ENCODE data around the gene PTPRN2. TPM values are rescaled to one million over a fixed set of nuclear protein-coding genes. Genes with fewer than 3 reads are reported as not detected.
"Not testable (repeated sequence)": the region's sequence is repeated elsewhere in the genome, so short reads cannot be mapped to it uniquely, and the experiment has no call there.

PTPRN2 gene
- polyA plus RNA-seq, 3 donors: 6.8 to 7.9 (median 7.2) TPM

DNA sequence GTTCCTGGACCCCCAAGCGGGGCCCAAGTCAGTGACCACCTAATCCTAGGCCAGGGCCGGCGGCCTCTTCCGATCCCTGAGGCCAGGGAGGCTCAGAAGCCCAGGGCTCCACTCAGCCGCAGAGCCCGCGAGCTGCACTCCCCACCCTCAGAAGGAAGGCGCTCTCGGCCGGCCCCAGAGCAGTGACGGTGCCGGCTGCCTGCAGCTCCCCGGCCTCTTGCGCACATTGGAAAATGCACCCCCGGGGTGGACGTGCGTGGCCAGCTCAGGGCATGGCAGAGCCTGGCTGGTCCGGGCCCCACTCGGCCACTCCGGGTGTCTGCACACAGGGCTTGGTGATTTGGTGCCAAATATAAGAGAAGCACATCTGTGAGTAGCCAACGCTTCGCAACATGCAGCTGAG lies 269.1 kb downstream of the PTPRN2 start:
- DNase-seq (ENCODE audit: low read depth in 3 of 3, low spot score in 2 of 3): no peak

DNA sequence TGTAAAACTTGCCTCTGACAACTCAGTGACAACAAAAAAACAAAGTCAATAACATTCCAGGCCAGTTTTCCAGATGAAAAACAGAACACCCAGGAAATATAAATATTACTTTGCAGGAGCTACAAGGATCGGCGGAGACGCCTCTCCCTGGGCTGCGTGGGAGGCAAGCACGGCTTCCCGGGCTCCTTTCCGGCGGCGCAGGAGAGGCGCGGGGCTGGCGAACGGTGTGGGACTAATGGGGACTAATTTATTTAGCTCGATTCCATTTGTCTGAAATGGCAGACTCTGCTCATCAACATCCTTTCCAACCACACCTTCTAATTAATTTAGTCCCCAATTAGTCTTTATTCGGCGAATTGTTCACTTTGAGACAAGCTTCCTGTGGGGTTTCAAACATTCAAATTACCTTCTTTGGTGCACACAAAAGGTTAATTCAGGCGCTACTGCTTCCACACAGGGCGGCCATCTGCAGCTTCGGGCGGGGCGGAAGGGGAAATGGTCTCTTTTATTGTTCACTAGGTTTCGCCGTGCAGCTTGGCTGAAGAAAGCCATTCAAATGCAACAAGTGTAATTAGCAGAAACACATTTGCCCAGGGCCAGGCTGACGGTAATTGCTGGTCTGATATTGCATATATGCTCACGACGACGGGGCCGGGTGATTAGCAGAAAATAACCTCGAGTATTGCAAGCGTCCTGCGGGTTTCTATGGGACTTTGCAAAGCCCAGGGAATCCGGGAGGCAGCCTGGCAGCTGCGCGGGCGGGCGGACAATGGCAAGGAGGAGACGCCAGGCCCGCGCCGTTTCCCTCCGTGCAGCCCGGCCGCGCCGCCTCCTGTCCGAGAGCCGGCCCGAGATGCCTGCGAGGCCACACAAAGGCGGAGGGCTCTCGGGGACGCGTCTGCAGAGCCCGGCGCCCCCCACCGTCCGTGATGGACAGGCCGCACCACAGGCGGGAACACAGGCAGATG lies 270.1 kb downstream of the PTPRN2 start:
- no peak for DNase-seq (ENCODE audit: low read depth in 3 of 3, low spot score in 2 of 3)

DNA sequence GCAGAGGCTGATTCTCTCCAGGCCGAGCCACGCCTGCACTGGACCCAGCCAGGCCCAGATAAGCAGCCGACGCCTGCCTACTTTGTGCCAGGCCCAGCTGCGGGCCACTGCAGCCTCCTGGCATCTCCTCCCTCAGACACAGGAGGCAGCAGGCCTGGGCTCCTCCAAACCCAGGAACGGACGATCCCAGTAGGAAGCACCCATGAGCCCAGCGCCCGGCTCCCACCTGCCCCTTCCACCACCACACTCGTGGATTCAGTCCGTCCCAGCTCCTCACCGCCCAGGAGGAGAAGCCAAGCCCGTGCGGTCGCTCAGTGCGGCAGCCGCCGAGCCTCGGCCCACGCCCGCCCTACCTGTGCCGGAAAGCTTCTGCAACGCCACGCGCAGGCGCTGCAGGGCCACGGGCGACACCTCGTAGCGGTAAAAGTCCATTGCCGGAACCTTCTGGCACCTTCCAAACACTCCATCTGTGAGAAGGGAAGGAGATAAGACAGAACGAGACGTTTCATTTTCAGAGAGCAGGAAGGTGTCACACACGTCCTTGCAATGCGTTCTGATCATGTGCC lies 271.1 kb downstream of the PTPRN2 start:
- DNase-seq (ENCODE audit: low read depth in 3 of 3, low spot score in 2 of 3): no peak

DNA sequence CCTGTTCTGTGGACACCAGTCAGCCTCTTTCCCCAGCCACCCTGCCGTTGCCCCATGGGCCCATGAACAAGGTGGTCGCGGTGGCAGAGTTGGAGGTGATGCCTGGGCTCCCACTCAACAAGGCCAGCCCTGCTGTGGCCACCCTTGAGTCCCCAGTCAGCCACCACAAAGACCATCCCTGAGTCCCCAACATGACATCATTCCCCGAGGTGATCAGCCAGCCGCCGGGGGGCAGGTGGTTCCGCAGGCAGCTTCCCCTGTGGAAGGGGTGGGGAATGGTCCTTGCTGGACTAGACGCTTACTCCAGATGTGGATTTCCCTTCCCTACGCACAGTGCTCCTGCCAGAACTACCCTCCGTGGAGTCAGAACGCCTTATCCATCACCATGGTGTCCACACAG lies 271.7 kb downstream of the PTPRN2 start:
- no peak for DNase-seq (ENCODE audit: low read depth in 3 of 3, low spot score in 2 of 3)

DNA sequence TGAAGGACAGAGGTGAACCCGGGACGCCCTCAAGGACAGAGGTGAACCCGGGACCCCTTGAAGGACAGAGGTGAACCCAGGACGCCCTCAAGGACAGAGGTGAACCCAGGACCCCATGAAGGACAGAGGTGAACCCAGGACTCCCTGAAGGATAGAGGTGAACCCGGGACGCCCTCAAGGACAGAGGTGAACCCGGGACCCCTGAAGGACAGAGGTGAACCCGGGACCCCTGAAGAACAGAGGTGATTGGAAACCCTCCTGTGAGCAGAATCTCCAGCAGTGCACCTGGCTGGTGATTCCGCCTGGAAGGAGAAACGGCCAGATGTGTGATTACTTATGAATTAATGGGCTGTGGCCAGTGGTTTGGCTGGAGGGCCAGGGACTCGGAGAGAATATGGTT lies 272.3 kb downstream of the PTPRN2 start:
- DNase-seq (ENCODE audit: low read depth in 3 of 3, low spot score in 2 of 3): no peak

DNA sequence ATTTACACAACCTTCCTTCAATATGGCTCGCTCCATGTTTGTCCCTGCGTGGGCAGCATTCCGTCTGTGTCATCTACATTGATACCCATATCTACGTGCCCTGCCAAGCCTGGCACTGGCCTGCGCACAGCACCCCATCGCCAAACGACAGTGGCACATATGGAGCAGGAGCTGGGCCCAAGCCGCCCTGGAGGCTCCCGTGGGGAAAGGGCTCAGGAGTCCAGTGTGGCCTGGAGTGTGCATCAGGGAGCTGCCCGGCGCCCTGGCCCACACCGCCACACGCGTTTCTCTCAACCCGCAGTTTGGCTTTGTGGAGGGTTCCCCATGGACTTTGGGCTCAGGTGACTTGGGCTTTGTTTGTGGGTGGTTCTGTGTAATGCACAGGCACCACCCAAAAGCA lies 273.2 kb downstream of the PTPRN2 start:
- no peak for DNase-seq (ENCODE audit: low read depth in 3 of 3, low spot score in 2 of 3)

DNA sequence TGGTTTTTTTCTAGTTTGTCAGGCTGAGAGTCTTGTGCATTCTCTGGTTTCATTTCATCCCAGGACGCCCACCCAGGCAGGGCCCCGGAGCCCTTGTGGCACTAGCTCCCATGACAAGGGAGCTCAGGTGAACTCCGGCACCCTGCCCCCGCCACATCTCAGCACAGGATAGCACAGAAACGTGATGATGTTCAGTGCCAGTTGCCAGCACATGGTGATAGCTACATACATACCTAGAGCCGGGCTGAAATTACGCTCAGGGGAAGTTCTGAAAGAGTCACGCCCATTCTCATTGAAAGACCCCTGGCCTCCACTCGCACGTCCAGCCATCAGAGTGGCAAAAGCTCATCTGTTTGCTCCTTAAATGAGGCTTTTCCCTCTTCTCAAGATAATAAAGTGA lies 273.7 kb downstream of the PTPRN2 start:
- no peak for DNase-seq (ENCODE audit: low read depth in 3 of 3, low spot score in 2 of 3)

DNA sequence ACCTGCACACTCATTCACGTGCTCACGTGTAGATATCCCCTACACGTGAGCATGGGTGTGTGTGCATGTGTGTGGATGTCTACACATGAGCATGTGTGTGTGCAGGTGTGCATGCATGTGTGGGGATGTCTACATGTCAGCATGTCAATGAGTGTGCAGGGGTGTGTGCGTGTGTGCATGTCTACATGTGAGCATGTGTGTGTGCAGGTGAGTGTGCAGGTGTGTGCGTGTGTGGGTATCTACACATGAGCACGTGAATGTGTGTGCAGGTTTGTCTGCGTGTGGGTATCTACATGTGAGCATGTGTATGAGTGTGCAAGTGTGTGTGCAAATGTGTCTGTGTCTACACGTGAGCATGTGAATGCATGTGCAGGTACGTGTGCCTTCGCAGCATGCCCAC lies 274.8 kb downstream of the PTPRN2 start:
- no peak for DNase-seq (ENCODE audit: low read depth in 3 of 3, low spot score in 2 of 3)

DNA sequence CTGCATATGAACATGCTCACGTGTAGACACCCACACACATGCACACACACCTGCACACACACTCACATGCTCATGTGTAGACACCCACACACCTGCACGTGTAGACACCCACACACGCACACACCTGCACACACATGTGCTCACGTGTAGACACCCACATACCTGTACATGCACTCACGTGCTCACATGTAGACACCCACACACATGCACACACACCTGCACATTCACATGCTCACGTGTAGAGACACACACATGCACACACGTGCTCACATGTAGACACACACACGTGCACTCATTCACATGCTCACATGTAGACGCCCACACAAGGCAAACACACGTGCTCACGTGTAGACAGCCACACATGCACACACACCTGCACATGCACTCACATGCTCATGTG lies 275.8 kb downstream of the PTPRN2 start:
- no peak for DNase-seq (ENCODE audit: low read depth in 3 of 3, low spot score in 2 of 3)

DNA sequence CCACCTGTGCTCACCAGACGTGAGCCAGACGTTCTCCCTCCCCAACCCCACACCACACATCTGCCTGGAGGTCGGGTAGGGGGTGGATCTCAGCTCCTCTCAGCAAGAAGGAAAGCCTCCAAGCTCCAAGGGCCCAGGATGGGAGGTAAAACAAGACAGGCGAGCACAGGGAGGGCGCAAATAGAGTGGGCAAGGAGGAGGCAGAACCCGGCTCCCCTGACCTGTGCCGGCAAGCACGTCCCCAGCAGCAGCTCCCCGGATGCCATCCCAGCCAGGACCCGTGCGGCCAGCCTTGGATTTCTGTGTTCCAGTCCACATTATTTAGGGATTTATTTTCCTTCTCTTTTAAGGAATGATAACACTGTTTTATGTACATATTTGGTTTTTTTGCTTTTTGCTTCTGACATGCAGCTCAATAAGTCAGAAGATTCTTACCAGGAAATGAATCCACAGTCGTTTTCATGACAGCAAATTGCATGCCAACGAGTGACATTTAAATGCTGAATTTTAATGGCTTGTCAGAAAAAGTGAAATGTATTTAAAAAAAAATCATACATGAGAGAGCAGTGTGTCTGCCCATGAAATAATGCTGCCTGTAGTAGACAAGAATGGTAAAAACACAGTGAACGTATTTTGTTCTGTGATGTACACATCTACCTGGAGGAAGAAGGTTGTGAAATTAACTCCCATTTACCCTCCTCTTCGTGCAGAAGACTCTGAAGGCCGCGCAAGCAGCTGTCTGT lies 276.5 kb downstream of the PTPRN2 start:
- no peak for DNase-seq (ENCODE audit: low read depth in 3 of 3, low spot score in 2 of 3)

DNA sequence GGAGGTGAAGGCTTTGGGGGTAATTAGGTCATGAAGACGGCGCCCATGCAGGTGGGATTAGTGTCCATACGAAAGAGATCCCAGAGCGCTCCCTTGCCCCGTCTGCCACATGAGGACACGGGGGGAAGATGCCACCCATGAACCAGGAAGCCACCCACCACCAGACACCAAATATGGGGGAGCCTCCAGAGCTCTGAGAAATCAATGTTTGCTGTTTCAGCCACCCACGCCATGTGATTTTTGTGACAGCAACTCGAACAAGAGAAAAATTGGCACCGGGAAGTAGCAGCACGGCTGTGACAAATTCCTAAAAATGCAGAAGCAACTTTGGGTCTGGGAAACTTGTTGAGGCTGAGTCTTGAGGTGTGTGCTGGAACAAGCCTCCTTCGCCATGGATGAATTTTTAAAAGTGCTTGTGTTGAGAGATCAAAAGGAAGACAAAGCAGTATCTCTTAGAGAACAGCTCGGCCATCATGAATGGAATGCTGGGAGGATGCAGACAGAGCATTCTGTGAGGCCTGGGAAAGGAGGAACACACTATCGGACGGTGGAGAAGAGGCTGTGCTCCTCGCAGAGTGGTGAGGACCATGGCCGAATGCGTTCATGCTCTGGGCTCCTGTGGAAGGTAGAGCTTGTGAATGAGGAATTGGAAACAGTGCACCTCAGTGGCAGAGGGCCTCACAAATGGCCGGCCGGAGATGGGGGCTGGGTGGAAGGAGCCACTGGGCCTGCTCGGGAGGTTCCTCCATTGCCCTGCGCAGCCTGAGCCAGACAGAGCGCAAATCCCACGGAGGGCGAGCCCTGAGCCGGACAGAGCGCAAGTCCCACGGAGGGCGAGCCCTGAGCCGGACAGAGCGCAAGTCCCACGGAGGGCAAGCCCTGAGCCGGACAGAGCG lies 277.5 kb downstream of the PTPRN2 start:
- no peak for DNase-seq (ENCODE audit: low read depth in 3 of 3, low spot score in 2 of 3)

DNA sequence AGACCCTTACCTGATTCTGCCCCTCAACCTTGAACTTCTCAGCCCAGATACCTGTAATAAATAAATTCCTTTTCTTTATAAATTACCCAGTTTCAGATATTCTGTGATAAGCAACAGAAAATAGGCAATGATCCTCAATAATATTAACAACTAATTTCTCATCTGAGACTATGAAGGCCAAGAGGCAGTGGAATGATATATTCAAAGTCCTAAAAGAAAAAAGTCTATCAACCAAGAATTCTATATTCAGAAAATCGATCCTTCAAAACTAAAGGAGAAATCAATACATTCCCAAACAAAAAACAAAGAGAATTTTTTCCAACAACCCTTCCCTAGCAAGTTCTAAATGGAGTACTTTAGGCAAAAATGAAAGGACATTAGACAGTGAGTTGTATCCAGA lies 279.6 kb downstream of the PTPRN2 start:
- no peak for DNase-seq (ENCODE audit: low read depth in 3 of 3, low spot score in 2 of 3)

DNA sequence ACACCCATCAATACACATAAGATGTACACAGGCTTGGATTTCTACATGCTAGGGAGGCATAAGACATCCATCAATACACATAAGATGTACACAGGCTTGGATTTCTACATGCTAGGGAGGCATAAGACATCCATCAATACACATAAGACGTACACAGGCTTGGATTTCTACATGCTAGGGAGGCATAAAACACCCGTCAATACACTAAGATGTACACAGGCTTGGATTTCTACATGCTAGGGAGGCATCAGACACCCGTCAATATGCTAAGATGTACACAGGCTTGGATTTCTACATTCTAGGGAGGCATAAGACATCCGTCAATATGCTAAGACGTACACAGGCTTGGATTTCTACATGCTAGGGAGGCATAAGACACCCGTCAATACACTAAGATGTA lies 283.6 kb downstream of the PTPRN2 start:
- DNase-seq (ENCODE audit: low read depth in 3 of 3, low spot score in 2 of 3): not testable (repeated sequence)

DNA sequence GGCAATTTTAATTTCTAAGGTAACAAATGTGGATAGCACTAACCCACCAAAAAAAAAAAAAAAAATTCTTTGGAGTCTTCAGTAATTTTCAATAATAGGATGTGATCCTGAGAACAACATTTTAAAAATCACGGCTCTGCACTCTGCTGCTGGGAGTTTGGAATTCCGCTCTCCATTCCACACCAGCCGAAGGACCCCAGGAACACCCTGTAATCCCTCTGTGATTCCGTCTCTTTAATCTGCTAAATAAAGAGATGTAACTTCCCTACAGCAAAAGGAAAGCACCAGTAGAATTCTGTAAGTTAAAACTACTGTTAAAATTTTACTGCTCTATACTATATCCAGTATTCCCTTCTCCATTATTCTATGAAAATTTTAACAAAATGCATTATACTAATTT lies 284.5 kb downstream of the PTPRN2 start:
- DNase-seq (ENCODE audit: low read depth in 3 of 3, low spot score in 2 of 3): no peak

DNA sequence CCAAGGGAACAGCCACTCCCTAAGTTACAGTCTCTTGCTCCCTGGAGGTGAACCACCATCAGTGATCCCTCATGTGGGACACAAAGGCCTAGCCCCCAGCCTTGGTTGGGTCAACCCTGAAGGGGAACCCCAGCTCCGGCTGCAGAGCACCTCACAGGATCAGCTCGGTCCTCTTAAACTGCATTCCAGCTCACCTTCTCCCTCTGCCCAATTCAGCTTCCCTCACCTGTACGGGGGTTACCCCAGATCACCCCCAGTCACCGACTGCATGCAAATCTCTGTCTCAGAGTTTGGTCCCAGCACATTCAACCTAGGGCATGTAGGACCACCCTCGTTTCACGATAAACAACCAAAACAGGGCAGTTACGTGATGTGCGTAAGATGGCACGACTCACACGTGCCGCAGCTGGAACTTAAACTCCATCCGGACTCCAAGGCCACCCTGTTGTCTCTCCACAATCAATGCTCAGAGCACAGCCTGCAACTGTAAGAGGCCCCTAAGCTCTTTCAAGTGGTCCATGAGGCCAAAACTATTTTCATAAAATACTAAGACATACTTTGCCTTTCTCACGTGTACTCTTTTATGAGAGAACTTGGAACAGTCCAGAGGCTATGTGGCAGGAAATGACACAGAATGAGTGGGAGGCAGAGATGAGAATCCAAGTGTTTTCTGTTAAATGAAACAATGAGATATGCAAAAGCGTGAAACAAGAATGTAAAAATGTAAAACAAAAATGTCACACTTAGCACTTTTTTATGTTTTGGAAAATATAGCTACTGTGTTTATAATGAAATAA lies 285.2 kb downstream of the PTPRN2 start:
- no peak for DNase-seq (ENCODE audit: low read depth in 3 of 3, low spot score in 2 of 3)

DNA sequence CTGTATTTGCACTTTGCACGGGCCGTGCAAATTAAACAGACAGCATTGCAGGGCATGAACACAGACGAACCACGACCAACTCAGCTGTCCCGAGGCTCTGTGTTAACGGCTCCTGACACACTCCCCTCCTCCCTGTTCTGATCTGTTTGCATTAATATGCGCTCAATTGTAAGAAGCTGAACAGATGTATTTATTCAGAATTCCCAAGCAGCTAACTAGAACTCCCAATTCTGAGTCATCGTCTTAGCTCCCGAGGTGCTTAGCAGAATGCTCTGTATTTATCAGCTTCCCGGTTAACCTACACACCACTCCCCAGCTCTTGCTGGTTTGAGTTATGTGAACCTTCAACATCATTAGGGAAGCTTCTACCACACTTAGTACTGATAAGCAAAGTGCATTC lies 286.4 kb downstream of the PTPRN2 start:
- no peak for DNase-seq (ENCODE audit: low read depth in 3 of 3, low spot score in 2 of 3)

DNA sequence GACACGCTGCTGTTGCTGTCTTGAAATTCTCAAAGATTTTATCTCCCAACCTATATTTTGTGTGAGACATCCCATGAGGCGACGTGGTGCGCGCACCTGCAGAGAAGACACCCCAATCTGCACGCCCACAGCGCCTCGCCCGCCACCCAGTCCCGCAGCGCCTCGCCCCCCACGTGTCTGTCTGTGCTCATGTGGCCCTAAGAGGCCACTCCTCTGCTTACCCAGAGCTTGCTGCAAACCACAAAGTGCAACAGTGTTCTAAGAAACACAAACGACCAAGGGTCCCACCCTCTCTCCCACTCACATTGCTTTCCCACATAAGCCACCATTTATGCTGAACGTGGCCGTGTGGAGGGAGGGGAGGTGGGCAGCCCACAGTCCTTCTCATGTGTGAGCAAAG lies 287.2 kb downstream of the PTPRN2 start:
- DNase-seq (ENCODE audit: low read depth in 3 of 3, low spot score in 2 of 3): no peak

DNA sequence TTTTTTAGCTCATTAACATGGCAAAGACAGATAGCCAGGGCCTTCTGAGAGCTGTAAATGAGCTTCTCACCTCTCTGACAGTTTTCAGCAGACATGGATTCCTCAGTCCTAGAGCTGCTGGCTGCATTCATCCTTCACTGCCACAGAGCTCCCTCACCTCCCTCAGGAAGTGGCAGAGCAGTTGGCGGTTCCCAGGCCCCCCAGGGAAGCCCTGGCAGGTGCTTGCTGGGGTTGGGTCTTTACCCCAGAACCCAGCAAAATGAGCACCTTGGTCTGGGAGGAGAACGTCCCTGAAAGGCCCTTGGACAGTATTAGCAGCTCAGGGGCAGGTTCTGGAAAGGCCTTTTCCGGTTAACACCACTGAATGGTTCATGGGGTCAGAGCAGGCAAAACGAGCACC lies 288.0 kb downstream of the PTPRN2 start:
- no peak for DNase-seq (ENCODE audit: low read depth in 3 of 3, low spot score in 2 of 3)

DNA sequence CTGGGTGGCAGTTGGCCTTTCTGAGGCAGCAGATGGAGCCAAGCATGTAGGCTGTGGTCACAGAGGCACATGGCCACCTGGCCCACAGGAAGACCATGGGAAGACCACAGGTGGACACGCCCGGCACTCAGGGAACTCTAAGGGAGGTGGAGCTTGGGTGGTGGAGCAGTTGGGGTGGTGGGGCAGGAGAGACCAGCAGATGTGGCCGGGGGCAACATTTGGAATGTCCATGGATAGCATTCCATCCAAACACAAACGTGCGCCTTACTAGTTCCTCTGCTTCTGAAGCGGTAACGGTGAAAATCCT lies 290.9 kb downstream of the PTPRN2 start:
- DNase-seq (ENCODE audit: low read depth in 3 of 3, low spot score in 2 of 3): no peak

All from right renal cortex interstitium (tissue), 3 donors.